Hematopoietic multipotent progenitor cell treated with erythropoietin and hydrocortisone succinate and interleukin-3 and kit ligand, for 4 days (in vitro differentiated cells): Measurements from ENCODE around the gene RORB.

Source experiments
- DNase-seq: peaks from one replicate; pipeline ENCODE4 v3.0.0-alpha.2; 2015

RORB gene

GRCh38 chr9:74496819-74497747, at the start of gene RORB:
Gene RORB (plus strand): TSS chr9:74497335. CDS start chr9:74497977, 642 bp downstream.
- peak; percentile 49 for DNase-seq

- no peak for DNase-seq
These were observed 49.5 kb upstream of the RORB start for GRCh38 chr9:74447451-74448193.

- no peak for DNase-seq
These were observed 48.1 kb upstream of the RORB start for GRCh38 chr9:74449060-74449459.

DNA sequence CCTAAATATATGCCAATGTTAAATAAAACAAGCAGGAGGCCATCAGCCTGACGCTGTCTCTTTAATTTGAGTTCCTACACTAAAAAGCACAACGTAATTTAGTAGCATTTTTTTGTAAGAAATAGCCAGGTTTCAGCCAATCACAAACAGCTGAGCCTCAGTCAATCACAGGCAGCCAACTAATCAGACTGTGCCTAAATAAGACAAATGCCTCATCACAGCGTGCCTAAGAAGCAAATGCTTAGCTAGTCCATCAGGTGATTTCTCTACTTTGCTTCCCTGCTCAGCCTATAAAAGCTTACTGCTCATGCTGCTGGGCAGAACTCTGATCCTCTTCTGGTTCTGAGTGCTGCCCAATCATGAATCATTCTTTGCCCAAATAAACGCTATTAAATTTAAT, 38.3 kb upstream of the RORB start:
- no peak for DNase-seq

DNA sequence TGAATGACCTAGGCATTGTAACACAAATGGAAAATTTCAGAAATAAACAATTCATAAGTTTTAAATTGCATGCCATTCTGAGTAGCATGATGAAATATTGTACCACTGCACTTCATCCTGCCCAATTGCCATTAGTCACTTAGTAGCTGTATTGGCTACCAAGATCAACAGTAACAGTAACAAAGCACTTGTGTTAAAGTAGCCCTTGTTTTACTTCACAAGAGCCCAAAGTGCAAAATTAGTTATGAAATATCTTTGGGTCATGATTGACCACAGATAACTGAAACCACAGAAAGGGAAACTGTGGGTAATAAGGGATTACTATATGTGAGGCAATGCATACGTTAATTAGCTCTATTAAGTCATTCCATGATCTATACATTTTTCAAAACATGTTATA, 33.3 kb upstream of the RORB start:
- peak; percentile 68 for DNase-seq

- DNase-seq, result no peak
These were observed 18.5 kb upstream of the RORB start for GRCh38 chr9:74478606-74479005.

DNA sequence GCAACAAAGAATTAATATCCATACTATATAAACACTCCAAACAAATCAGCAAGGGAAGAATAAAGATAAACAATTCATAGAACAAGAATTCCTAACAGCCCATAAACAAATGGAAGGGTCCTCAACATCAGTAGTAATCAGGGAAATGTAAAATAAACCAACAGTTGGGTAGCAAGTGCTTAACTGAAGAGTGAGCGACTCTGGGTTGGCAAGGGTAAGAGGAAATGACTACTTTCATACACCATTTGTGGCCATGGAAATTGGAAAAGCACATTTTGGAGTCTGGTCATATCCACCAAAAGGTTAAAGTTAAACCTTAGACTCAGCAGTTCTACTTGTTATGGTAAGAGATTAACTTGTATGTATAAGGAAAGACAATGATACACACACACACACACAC, 17.4 kb upstream of the RORB start:
- DNase-seq, result no peak

GRCh38 chr9:74487395-74487794, 9.7 kb upstream of the RORB start:
- no peak for DNase-seq

GRCh38 chr9:74493512-74493911, 3.6 kb upstream of the RORB start:
- no peak for DNase-seq

- no peak for DNase-seq
These were observed 2.6 kb upstream of the RORB start for GRCh38 chr9:74494490-74494889.

DNA sequence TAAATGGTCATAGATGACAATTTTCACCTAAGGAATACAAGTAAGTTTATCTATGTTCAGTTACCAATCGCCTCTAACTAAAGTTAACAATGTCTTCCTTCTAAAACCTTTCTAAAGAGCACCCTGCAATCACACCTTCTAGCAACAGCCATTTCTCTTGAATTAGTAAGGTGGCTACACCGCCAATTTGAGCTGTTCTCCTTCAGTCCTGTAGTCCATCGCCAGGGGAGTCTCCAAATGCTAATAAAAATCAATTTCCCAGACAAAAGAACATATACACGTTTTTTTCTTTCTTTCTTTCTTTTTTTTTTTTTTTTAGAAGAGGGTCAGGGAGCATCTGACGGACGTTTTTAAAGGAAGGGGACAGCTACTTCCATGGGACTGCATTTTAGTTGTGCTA, 729 bp upstream of the RORB start:
- peak; percentile 1 for DNase-seq

DNA sequence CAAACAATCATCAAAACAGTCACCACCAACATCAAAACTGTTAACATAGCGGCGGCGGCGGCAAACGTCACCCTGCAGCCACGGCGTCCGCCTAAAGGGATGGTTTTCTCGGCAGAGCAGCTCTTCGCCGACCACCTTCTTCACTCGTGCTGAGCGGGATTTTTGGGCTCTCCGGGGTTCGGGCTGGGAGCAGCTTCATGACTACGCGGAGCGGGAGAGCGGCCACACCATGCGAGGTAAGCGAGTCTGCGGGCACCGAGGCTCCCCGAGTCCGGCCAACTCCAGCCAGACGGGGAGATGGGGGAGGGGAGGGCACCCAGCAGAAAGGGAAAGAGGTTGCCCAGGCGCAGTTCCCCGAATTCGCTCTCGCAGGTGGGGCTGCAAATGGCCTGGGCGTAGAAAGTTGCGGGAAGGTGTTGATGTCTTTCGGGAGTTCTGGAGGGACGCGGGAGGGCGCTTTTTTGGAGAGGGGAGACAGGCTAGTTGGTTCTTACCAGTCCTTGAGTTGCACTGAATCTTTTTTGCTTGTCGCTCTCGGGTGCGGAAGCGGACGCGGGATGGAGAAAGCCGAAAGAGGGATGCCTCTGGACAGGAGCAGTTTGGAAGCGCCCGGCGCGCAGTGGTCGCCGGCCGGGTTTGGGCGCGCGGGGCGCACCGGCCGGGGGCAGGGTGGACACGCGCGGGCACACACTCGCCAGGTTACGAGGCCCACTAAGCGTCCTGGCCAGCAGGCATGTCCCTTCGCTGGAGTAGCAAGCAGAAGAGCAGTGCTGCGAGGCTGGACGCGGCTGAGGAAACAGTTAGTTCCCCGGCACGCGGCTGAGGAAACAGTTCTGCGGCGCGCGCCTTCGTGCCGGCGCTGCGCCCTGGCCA, 849 bp downstream of the RORB start:
- DNase-seq, result peak; percentile 26

GRCh38 chr9:74498621-74499095, 1.5 kb downstream of the RORB start:
- DNase-seq, result no peak

- DNase-seq, result no peak
These were observed 2.0 kb downstream of the RORB start for GRCh38 chr9:74499111-74499601.

DNA sequence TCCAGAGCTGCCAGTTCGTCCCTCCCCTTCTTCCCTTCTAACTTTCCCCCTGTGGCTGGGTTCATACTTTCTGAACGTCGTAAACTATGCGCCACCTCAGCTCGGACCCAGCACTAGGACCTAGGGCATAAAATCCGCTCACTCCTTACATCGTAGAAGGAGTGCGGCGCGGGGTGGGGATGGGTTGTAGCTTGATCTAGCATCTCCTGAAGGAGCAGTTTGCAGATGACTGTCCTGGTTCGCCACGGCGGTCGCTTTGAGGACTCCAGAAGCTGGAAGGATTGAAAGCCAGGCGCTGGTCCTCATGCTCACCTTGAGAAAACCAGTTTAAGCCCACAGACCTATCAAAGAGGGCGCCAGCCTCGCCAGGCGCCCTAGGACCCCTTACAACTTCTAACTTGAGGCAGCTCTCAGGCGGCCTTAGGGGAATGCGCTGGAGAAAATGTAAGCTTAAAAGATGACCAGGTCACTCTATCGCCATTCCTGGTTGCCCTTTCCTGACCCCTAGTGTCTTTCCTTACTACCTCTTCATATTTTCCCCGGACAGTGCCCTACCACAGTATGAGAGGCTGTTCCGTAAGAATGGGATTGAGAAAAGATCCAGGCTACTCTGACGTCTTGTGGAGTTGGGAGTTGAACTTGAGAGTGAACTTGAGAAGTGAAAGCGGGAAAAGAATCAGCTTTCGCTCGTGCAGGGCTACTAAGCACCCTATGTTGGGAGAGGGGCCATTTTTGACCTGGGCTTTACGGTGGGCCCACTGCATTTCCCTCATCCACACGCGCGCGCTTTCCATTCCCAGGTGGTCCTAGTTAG, 2.8 kb downstream of the RORB start:
- peak; percentile 1 for DNase-seq

GRCh38 chr9:74500584-74500924, 3.4 kb downstream of the RORB start:
- no peak for DNase-seq

DNA sequence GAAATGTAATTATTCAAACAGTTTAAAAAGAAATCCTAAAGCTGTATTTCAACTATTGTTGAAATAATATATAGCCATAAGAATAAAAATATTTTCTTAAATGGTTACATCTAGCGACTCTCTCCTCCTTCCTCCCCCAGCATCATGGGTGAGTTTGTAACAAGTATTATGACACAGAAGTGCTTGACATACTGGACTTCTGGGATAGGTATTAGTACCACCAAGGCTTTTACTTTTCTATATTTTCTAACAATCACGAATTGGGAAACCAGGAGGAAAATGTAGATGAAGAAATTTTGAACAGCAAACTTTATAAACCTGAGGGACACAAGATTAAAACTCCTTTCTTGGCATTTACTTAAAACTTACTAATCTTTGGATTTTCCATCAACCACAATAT, 4.4 kb downstream of the RORB start:
- DNase-seq, result no peak

DNA sequence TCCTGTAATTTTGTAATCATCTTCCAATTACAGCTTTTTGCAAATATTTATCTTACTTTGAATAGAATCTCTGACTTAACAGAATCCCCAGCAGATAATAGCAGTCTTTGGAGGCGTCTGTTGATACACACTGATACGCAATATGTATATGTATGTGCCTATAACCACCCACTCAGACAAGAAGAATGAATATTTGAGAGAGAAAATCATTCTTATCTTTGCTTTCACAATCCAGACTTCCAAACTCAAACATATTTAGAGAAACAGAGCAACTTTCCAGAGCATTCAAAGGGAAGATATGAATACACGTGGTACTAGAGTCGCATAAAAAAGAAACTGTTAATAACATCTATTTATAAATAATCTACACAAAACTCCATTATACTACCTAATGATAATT, 6.1 kb downstream of the RORB start:
- no peak for DNase-seq

GRCh38 chr9:74503666-74504065, 6.5 kb downstream of the RORB start:
- no peak for DNase-seq

DNA sequence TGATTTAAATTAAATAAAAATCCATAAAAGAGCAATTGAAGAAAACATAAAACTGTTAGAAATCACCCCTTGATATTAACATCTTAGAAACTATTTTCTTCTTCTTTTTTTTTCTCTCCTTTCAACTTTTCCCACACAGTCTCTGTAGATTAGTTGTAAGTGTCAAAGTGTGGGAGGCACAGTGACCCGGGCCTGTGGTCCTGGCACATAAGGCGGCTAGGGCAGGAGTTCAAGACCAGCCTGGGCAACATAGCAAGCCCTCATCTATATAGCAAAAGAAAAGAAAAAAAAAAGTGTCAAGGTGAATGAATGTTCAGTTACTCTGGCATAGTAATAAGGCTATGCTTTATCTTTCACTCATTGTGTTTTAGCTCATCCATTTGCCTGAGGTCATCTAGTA, 14.2 kb downstream of the RORB start:
- DNase-seq, result no peak

- DNase-seq, result no peak
These were observed 15.3 kb downstream of the RORB start for GRCh38 chr9:74512416-74512815.

DNA sequence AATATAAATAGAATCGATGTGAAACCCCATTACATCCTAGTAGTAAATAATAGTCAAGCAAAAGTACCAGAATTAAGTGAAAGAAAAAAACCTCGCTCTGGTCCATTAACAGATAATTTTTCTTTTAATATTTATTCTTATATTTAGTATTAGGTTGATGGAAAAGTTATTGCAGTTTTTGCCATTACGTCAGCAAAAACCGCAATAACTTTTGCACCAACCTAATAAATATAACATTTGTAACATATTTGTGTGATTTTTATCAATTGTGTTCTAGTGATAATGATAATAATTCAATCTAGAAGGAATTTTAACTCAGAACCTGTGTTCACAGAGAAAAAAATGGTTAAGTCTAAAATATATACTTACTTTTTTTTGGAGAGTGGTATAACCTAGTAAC, 16.1 kb downstream of the RORB start:
- no peak for DNase-seq
